ENCODE data around the gene MON1B. TPM values are rescaled to one million over a fixed set of nuclear protein-coding genes. Genes with fewer than 3 reads are reported as not detected.

MON1B gene
- polyA plus RNA-seq, 3 donors: 26.4 to 35.7 (median 35.6) TPM

- Histone ChIP-seq H4K20me1 (ENCODE audit: insufficient read depth, low read length) (peaks cover 55% of the 10 kb centered on the region), H3K79me2 (ENCODE audit: insufficient read depth, low read length) (peaks cover 22% of the 10 kb centered on the region), H3K4me2 (replicated peaks; ENCODE audit: extremely low read depth, low read length, poor library complexity, severe bottlenecking) (no peak within 1 kb of the TSS), H3K9me3 (replicated peaks in 1 of 2; ENCODE audit: control insufficient read depth in 1 of 2, insufficient read depth in 1 of 2, low read length in 2 of 2) (no peaks in the 10 kb centered on the region), H3K36me3 (replicated peaks in 1 of 2; ENCODE audit: control insufficient read depth in 1 of 2, insufficient read depth in 2 of 2, low read length in 2 of 2) (peaks cover 62 to 69% of the 10 kb centered on the region in 2 donors), H3K4me3 (replicated peaks in 1 of 3; ENCODE audit: low read depth in 2 of 3, low read length in 3 of 3) (no peak within 1 kb of the TSS), H3K4me1 (ENCODE audit: control insufficient read depth in 1 of 2, insufficient read depth in 2 of 2, low read length in 2 of 2) (no peaks in the 10 kb centered on the region), H2AFZ (ENCODE audit: insufficient read depth, low read depth, low read length, poor library complexity, severe bottlenecking) (no peak within 1 kb of the TSS), H3K27ac (ENCODE audit: low read depth in 1 of 2, low read length in 2 of 2) (no peak within 1 kb of the TSS), H3K9ac (ENCODE audit: insufficient read depth, low read length, poor library complexity, severe bottlenecking) (no peak within 1 kb of the TSS), H3K27me3 (ENCODE audit: control insufficient read depth in 2 of 2, insufficient read depth in 2 of 2, low read length in 2 of 2) (no peaks in the 10 kb centered on the region)
- Mint-ChIP-seq H3K4me3 (no peak within 1 kb of the TSS), H3K4me1 (peaks cover 3% of the 10 kb centered on the region), H3K27me3 (ENCODE audit: low read depth in 3 of 3) (peaks cover 0 to 2% (median 0%) of the 10 kb centered on the region in 3 donors), H3K36me3 (peaks cover 64 to 74% of the 10 kb centered on the region in 2 donors), H3K27ac (no peak within 1 kb of the TSS), H3K9me3 (peaks cover 0 to 2% (median 0%) of the 10 kb centered on the region in 7 donors)
- 96% methylated on average over 16 of the region's 18 CpGs for WGBS (ENCODE audit: insufficient coverage)
- intact Hi-C loops (cut with micrococcal nuclease): loop anchor here in 1 of 2 donors (10.0 kb wide), 2 partner anchors 526 to 896 kb away; partner anchors contain the start of genes NUDT7 and WWOX
- TF ChIP-seq, protein P1, sequence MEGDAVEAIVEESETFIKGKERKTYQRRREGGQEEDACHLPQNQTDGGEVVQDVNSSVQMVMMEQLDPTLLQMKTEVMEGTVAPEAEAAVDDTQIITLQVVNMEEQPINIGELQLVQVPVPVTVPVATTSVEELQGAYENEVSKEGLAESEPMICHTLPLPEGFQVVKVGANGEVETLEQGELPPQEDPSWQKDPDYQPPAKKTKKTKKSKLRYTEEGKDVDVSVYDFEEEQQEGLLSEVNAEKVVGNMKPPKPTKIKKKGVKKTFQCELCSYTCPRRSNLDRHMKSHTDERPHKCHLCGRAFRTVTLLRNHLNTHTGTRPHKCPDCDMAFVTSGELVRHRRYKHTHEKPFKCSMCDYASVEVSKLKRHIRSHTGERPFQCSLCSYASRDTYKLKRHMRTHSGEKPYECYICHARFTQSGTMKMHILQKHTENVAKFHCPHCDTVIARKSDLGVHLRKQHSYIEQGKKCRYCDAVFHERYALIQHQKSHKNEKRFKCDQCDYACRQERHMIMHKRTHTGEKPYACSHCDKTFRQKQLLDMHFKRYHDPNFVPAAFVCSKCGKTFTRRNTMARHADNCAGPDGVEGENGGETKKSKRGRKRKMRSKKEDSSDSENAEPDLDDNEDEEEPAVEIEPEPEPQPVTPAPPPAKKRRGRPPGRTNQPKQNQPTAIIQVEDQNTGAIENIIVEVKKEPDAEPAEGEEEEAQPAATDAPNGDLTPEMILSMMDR (IDR thresholded peaks at IDR 0.05): no peak
- no peak for DNase-seq
Measured at GRCh38 chr16:77199211-77199610, 8.2 kb downstream of the MON1B start, which contains the start of gene SYCE1L. Gene SYCE1L, plus strand, starts transcription at chr16:77199408. Its CDS starts 44 bp downstream, at chr16:77199452.

DNA sequence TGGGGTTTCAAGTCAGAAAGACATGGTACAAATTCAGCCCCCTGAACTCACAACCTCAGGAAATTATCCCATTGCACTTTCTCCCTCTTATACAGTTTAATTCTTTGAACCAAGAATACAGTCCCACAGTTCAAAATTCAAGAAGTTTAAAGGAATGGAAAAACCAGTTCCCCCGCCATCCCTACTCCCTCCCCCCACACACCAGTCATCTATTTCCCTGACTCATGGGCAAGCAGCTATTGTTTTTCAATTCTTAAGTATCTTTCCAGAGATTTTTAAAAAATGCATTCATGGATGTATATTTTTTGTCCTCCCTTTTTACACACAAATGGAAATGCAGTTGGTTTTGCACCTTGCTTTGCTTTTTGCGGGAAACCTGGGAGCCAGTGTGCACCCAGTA, 15.5 kb downstream of the MON1B start:
- no peak overlapping the region for H3K27ac Mint-ChIP-seq
- intact Hi-C loops (cut with micrococcal nuclease): no loop called here
- WGBS (ENCODE audit: insufficient coverage): 100% methylated on average over 2 of the region's 2 CpGs
- Histone ChIP-seq H3K9ac (ENCODE audit: insufficient read depth, low read length, poor library complexity, severe bottlenecking) (no peak overlapping the region), H3K9me3 (replicated peaks in 1 of 2; ENCODE audit: control insufficient read depth in 1 of 2, insufficient read depth in 1 of 2, low read length in 2 of 2) (no peaks in the 10 kb centered on the region), H2AFZ (ENCODE audit: insufficient read depth, low read depth, low read length, poor library complexity, severe bottlenecking) (no peak overlapping the region), H4K20me1 (ENCODE audit: insufficient read depth, low read length) (no peaks in the 10 kb centered on the region), H3K4me3 (replicated peaks in 1 of 3; ENCODE audit: low read depth in 2 of 3, low read length in 3 of 3) (no peak overlapping the region), H3K4me1 (ENCODE audit: control insufficient read depth in 1 of 2, insufficient read depth in 2 of 2, low read length in 2 of 2) (peaks cover 0 to 1% of the 10 kb centered on the region in 2 donors), H3K27me3 (ENCODE audit: control insufficient read depth in 2 of 2, insufficient read depth in 2 of 2, low read length in 2 of 2) (peaks cover 0 to 6% of the 10 kb centered on the region in 2 donors), H3K4me2 (replicated peaks; ENCODE audit: extremely low read depth, low read length, poor library complexity, severe bottlenecking) (no peak overlapping the region), H3K79me2 (ENCODE audit: insufficient read depth, low read length) (no peaks in the 10 kb centered on the region), H3K27ac (ENCODE audit: low read depth in 1 of 2, low read length in 2 of 2) (no peak overlapping the region), H3K36me3 (replicated peaks in 1 of 2; ENCODE audit: control insufficient read depth in 1 of 2, insufficient read depth in 2 of 2, low read length in 2 of 2) (peaks cover 0 to under 1% of the 10 kb centered on the region in 2 donors)
- TF ChIP-seq, protein P1 (IDR thresholded peaks at IDR 0.05): no peak
- H3K4me3 Mint-ChIP-seq: no peak overlapping the region
- H3K36me3 Mint-ChIP-seq: peaks cover 3 to 5% of the 10 kb centered on the region in 2 donors
- H3K9me3 Mint-ChIP-seq: peaks cover 0 to 3% (median 0%) of the 10 kb centered on the region in 7 donors
- no peak for DNase-seq
- H3K4me1 Mint-ChIP-seq: peaks cover 1% of the 10 kb centered on the region
- peaks cover 2 to 12% (median 5%) of the 10 kb centered on the region in 3 donors for H3K27me3 Mint-ChIP-seq (ENCODE audit: low read depth in 3 of 3)
